ENCODE measurements around the gene YIF1B.

YIF1B gene

DNA sequence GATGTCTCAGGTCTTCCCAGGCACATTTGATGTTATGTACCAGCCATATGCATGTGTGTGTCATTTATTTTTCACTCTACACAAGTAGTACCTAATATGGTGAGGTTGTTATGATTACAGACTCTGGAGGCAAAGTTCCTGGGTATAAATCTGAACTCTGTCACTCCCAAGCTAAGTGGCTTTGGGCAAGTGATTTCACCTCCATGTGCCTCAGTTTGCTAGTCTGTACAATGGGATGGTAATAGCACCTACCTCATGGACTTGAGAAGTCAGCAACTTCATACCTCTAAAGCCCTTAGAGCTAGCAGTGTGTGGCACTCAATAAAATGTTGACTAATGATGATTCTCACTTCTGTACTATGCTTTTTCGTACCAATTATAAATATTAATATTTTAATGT lies 16.0 kb upstream of the YIF1B start:
- no peak for DNase-seq

DNA sequence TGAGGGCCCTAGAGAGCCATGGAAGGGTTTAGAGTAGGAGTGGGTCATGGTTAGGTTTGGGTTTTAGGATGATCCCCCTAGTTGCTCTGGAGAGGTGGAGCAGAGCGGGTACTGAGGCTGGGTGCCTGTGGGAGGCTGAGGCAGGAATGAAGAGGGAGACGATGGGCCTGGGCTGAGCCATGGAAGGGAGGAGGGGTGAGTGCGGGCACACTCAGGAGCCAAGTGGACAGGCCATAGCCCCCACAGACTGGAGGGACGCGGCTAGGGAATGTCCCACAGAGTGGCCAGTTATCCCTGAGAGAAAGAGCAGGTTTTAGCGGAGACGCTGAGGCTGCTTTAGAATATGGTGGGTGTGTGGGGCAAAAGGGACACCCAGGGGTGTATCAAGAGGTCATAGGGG lies 13.9 kb upstream of the YIF1B start:
- DNase-seq, result no peak

DNA sequence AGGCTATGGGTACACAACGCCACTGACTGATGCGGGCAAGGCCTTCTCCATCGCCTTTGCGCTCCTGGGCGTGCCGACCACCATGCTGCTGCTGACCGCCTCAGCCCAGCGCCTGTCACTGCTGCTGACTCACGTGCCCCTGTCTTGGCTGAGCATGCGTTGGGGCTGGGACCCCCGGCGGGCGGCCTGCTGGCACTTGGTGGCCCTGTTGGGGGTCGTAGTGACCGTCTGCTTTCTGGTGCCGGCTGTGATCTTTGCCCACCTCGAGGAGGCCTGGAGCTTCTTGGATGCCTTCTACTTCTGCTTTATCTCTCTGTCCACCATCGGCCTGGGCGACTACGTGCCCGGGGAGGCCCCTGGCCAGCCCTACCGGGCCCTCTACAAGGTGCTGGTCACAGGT lies 10.8 kb upstream of the YIF1B start:
- no peak for DNase-seq

DNA sequence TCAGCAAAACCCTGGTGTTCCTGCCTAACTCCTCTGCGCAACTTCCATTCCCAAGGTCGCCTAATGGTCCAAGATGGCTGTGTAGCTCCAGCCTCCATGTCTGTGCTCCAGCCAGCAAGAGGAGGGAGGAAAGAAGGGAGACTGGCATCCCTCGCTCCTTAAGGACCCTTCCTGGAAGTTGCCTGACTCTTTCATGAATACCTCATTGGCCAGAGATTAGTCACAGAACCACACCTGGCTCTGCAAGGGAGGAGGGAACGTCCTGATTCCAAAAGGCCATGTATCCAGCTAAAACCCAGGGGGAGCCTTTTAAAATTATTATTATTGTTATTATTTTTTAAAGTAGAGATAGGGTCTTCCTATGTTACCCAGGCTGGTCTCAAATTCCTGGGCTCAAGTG lies 8.7 kb upstream of the YIF1B start:
- no peak for DNase-seq

DNA sequence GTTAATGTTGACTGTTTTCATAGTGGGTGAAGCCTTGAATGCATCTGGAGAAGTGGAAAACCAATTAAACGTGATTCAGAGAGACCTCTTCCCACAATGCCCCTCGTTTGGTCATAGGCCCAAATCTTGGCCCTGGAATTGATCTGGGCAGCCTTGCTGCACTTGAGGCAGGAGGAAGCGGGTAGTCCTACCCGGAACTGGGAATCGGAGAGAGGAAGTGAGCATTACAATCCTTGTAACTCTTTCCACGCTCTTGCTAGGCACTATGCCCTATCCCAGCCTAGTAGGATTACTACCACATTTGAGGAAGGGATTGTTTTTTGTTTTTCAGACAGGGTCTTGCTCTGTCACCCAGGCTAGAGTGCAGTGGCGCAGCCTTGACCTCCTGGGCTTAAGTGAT lies 7.5 kb upstream of the YIF1B start:
- no peak for DNase-seq

DNA sequence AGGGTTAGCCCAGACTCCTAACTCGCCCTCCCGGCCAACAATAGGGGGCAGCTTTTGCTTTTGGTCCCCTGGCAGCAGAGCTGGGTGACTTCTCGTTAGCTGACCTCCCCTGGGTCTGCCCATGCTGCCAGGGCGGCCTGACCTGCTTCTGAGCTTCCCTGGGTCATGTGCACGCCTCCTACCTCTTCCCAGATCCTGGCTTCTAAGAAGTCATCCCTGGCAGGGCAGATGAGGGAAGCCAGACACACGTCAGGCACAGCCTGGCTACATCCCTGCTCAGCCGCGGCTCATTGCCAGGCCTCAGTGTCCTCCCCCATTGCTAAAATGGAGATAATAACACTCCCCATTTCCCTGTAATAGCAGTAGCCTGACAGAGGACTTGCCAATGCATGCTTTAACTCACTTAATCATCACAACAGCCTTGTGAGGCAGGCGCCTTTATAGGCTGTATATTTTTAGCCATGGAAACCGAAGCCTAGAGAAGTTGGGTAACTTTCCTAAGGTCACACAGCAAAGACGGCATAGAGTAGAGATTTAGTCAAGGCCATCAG lies 6.0 kb upstream of the YIF1B start:
- no peak for DNase-seq

DNA sequence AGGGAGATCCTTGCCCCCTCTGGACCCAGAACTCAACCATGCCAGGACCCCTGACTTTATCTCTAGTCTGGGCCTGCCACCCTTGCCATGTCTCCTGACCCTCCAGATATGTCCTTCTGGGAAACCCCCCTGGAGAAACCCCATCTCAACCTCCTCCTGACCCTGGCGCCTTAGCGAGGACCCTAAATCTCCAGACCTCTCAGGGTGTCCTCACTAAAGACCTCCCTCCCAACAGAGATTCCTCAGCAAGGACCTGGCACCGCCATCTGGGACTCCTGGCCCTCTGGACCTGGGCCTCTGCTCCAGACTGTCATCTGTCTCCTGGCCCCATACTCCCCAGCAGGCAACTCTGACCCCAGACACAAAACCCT lies 5.2 kb upstream of the YIF1B start:
- DNase-seq, result no peak

DNA sequence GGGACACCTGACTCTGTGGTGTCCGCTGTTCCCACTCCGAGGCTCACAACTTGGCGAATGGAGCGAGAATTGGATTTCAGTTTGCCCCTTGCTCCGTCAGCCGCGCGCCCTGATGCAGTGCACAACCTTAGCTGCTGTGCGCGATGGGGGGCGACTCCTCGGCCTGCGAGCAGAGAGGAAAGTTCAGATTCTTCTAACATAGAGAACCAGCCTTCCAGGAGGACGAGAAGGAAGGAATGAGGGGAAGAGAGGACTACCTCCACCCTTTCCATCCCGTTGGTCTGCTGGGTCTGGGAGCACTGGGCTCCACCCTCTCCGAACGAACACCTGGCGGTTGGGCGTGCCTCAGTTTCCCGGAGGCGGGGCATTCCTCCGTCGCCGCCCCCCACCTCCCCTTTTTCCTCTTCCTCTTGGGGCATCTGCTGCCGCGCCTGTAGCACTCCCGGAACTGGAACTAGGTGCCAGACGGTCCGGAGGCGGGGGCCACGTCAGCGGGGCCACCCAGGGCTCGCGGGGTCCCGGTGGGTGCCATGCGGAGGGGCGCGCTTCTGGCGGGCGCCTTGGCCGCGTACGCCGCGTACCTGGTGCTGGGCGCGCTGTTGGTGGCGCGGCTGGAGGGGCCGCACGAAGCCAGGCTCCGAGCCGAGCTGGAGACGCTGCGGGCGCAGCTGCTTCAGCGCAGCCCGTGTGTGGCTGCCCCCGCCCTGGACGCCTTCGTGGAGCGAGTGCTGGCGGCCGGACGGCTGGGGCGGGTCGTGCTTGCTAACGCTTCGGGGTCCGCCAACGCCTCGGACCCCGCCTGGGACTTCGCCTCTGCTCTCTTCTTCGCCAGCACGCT lies 3.9 kb upstream of the YIF1B start, which contains the start of gene KCNK6:
KCNK6 (plus strand) TSS at position 425 of the 838 bp plus-strand sequence; CDS start at position 531, 106 bp downstream.
- DNase-seq, result peak; percentile 2

DNA sequence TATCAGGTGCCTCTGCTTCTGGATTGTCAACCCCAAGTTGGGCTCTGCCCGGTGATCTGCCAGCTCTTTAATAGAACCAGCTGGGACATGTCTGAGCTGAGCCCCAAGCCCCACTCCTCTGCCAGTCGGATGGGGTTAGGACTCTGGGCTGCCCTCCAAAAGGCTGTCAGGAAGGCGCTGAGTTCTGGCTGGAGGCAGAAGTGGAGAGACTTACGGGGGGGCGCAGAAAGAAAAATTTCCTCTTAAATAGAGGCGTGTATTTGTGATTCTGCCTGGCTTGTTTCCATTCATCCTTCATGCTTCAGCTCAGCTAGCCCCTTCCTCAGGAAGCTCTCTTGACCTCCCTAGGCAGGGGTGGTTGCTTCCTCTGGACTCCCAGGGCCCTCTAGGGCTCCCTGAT lies 2.9 kb upstream of the YIF1B start:
- no peak for DNase-seq

DNA sequence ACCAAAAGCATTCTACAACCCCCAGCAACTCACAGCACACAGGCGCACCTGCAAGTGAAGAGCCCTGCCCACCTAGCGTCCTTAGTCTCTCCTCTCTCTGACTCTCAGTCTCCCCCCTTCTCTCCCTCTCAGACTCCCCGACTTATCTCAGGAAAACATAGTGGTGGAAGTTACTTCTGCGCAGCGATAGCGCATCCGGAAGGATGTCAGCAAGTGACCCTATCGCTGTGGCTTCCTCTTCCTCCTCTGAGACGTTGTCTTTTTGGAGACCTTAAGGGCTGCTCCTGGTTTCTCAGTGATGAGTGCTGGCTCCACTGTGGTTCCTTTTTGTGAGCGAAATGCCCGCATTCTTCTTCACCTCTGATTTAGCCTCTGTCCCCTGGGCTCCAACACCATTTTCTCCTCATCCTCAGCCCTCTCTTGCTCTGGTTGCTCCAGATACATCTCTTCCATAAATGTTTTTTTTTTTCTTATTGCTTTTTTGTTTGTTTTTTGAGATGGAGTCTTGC lies 1.4 kb upstream of the YIF1B start:
- DNase-seq, result no peak

DNA sequence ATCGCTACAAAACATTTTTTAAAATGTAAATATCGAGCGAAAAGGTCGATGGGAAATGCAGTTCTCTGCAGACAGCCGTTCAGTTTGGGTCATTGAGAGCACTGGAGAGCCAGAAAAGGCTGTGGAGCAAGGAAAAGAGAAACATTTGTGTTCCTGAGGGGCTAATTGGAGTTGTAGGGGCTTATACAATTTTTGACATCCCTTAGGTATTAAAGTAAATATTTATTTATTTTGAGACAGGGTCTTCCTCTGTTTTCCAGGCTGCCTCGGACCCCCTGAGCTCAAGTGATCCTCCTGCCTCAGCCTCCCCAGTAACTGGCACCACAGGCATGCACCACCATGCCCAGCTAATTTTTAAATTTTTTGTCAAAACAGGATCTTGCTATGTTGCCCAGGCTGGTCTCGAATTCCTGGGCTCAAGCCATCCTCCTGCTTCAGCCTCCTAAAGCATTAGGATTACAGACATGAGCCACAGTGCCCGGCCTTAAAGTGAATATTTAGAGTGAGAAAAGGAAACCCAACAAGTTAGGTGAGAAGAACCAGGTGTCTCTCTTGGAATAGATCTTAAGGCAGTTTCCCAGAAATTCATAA lies 825 bp upstream of the YIF1B start:
- DNase-seq, result no peak

DNA sequence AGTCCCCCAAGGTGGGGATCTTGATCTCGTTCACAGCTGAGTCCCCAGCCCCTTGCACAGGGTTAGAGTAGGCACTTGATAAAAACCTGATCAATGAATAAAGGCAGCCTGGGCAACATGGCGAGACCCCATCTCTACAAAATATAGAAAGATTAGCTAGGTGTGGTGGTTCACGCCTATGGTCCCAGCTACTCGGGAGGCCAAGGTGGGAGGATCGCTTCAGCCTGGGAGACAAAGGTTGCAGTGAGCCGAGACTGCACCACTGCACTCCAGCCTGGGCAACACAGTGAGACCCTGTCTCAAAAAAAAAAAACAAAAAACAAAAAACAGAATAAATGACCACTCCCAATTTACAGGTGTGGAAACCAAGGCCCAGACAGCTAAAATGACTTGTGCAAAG lies 4.8 kb downstream of the YIF1B start:
- no peak for DNase-seq

DNA sequence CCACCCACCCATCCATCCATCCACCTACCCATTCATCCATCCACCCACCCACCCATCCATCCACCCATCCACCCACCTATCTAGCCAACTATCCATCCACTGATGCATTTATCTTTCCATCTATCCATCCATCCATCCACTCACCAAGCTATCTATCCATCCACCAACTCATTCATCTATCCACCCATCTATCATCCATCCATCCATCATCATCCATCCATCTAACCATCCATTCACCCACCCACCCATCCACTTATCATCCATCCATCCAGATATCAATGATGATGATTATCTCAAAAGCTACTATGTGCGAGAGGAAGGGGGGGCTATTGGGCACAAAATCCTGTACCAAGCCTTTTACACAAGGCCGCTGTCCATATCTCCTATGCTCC lies 5.5 kb downstream of the YIF1B start:
- no peak for DNase-seq

DNA sequence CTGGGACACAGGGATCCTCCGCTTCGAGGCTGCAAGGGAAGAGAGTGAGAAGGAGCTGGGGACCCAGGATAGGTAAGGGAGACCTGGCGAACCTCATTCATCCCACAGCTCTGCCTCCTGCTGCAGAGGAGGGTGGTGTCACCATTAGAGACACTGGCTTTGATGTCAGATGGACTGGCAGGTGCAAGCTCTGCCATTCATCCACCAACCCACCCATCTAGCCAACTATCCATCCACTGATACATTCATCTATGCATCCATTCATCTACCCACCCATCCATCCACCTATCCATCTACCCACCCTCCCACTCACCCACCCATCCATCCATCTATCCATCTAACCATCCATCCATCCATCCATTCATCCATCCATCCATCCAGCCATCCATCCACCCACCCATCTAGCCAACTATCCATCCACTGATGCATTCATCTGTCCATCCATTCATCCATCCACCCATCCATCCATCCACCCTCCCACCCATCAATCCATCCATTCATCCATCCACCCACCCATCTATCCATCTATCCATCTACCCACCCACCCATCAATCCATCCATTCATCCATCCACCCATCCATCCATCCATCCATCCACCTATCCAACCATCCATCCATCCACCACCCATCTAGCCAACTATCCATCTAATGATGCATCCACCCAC lies 6.0 kb downstream of the YIF1B start:
- no peak for DNase-seq

DNA sequence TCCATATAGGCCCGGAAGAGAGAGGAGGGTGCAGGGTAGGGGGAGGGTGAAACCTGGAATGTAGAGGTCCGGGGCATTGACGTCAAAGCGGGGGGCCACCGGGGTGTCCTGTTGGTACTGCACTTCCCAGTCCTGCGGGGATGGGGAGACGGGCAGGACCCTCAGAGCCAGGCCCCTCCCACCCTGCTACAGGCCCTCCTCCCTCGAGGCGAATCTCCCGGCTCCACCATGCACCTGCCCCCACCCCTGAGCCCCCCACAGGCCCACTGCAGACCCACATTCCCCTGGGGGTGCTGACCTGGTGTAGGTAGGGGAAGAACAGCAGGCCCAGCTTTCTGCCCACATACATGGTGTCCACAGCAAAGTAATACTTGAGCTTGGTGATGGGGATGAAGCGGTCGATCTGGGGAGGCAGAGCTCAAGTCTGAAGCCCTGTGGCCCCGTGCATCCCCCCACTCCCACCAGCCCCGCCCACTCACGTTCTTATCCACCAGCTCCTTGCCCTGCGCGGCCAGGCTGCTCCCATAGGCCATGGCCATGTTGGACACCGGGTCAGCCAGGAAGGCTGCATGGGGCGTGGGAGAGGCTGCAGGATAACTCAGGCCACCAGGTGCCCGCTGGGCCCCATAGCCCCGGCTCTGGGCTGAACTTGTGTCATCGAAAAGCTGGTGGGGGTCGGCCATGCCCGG lies 6.7 kb downstream of the YIF1B start:
- DNase-seq, result no peak

DNA sequence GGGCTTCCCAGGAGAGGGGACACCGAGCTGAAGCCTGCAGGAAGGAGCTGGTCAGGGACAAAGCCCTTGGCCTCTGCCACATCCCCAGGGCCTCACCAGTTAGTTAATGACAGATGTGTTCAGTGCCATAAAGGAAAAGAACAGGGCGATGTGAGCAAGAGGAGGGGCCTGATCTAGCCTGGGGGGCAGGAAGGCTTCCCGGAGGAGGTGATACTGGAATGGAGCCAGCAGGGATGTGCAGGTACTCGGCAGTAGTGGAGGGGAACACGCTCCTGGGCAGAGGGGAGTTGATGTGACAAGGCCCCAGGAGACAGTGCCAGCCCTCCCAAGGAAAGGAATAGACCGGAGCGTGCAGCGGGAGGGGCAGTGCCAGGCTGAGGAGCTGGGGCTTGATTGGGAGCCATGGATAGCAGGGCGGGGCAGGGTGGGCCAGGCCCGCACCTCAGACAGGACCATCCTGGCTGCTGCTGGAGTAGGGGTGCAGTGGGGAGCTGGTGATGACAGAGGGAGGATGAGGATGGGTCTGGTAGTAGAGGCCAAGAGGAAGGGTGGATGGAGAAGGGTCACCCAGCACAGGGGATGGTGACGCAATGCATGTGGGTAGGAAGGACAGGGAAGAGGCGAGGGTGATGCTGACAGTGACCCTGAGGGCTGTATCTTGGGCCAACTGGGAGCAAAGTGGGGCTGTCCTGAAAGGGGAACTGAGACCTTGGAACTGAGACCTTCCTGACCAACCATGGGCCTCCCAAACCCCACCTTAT lies 7.6 kb downstream of the YIF1B start:
- no peak for DNase-seq

DNA sequence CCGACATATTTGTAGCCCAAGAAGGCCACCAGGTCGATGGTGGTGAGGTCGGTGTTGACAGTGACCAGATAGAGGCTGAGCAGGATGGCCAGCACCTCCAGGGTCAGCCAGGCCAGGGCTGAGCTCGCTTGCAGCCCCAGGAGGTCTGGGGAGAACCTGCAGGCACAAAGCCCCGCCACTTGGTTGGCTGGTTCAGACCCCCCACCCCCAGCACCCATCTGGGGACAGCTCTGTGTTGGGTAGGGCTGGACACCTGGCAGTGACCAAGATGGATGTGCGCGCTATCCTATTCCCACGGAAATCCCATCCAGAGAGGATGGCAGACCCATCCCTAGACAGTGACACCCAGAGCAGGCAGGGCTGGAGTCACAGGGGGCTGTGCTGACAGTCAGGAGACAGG lies 8.2 kb downstream of the YIF1B start:
- DNase-seq, result no peak

DNA sequence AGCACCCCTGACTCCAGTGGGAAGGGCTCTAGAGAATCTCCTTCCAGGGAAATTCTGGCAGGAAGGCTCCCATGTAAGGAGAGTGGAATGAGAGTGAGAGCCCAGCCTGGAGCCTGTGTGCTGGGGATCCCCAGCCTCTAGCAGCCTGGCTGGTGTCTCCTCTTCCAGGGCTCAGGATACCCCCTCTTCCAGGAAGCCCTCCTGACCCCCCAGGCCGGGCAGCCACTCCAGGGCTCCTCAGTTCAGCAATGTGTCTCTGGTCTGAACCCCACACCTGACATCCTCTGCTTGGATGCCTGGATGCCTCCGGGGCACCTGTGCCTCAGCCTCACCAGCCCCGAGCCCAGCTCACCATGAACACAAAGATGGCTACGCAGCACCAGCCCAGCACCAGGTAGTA lies 8.7 kb downstream of the YIF1B start:
- DNase-seq, result no peak

DNA sequence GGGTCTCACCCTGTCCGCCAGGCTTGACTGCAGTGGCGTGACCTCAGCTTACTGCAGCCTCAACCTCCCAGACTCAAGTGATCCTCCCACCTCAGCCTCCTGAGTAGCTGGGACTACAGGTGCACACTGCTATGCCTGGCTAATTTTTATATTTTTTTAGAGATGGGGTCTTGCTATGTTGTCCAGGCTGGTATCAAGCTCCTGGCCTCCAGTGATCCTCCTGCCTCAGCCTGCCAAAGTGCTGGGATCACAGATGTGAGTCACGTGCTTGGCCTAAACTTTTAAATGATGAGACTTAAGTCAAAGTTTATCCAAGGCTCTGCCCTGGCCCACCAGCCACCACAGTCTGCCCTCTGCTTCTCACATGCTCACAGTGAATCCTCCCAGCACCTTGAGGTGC lies 9.5 kb downstream of the YIF1B start:
- DNase-seq, result no peak

DNA sequence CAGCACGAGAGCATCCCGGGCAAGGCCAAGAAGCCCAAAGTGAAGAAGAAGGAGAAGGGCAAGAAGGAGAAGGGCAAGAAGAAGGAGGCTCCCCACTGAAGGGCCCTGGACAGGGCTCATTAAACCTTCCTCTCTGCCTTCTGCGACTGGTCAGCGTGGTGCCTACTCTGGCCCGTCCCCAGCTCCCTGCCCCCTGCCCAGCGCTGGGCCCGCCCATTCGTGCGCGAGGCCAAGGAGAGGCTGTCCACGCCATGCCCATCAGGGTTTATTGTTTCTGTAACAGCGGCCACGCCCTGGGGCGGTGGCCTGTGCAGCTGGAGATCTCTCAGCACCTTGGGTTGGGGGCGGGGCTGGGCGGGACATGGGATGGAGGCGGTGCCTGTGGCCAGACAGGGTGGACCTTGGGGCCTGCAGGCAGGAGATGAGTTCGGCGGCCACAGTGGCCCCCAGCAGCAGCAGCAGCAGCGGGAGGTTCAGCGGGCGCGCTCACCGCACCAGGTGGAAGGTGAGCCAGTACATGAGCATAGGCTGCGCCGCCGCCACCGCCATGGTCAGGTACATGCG lies 10.8 kb downstream of the YIF1B start:
- DNase-seq, result peak; percentile 95

DNA sequence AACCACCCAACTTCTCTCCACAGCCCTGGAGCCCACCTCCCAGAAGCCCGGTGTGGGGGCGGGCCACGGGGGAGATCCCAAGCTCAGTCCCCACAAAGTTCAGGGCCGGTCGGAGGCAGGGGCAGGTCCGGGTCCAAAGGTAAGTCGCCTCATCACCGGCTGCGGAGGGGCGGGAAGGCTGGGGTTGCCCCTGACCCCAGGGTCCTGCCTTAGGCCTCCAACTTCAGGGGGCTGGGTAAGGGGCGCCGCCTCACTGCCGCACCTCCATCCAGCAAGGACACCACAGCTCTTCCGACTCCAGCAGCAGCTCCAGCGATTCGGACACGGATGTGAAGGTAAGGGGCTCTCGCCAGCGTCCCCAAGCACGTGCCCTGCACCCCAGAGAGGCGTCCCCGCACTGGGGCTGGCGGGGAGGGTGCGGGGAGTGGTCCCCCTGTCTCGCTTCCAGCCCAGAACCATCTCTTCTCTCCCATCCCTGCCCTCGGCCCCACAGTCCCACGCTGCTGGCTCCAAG lies 11.3 kb downstream of the YIF1B start:
- no peak for DNase-seq

Measured in NCI-H748 treated with DMSO at 0.1 percent for 48 hours (cell line).